ENCODE data around the gene MBOAT7.

DNA sequence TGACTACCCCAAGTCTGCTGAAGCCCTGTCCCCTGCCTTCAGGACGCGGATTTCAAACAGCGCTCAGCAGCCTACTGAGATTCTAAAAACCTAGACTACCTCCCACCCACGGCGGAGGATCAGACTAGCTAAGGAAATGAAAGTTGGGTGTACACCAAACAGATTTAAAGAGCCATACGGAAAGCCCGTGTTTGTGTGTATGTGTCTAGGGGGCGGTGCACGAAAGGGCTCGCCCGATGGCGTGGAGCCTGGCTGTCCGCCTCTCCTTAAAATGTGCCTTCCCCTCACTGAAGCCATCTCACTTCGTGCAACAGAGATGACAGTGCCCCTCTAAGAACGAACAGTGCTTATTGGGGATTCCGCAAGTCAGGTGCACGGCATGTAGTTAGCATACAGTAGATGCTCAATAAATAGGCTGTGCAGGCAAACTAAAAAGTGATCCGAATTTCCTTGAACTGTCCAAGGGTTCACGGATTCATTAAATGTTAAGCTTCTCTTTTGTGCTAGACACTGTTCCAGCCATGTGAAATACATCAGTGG lies 30.5 kb downstream of the MBOAT7 start:
- TF ChIP-seq, protein P1, sequence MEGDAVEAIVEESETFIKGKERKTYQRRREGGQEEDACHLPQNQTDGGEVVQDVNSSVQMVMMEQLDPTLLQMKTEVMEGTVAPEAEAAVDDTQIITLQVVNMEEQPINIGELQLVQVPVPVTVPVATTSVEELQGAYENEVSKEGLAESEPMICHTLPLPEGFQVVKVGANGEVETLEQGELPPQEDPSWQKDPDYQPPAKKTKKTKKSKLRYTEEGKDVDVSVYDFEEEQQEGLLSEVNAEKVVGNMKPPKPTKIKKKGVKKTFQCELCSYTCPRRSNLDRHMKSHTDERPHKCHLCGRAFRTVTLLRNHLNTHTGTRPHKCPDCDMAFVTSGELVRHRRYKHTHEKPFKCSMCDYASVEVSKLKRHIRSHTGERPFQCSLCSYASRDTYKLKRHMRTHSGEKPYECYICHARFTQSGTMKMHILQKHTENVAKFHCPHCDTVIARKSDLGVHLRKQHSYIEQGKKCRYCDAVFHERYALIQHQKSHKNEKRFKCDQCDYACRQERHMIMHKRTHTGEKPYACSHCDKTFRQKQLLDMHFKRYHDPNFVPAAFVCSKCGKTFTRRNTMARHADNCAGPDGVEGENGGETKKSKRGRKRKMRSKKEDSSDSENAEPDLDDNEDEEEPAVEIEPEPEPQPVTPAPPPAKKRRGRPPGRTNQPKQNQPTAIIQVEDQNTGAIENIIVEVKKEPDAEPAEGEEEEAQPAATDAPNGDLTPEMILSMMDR (conservative IDR thresholded peaks at IDR 0.05), result no peak
- no peak for TF ChIP-seq ZFX (IDR thresholded peaks at IDR 0.05)
